GM12875 (cell line): ENCODE measurements around the gene SLC39A11.

Experiments used
- H3K4me3 ChIP-seq: one replicate; pipeline ENCODE4 v1.5.1; 2011; ENCODE audit warnings: low read depth, low read length, control low read depth
- TF ChIP-seq, protein P1 (sequence below): IDR thresholded peaks from 2 replicates; pipeline ENCODE4 v1.5.1; 2011; ENCODE audit warnings: low read depth, mild to moderate bottlenecking, control low read depth, inconsistent platforms, low read length, moderate library complexity, borderline replicate concordance; ENCODE audit not compliant: insufficient read depth

The SLC39A11 gene

DNA sequence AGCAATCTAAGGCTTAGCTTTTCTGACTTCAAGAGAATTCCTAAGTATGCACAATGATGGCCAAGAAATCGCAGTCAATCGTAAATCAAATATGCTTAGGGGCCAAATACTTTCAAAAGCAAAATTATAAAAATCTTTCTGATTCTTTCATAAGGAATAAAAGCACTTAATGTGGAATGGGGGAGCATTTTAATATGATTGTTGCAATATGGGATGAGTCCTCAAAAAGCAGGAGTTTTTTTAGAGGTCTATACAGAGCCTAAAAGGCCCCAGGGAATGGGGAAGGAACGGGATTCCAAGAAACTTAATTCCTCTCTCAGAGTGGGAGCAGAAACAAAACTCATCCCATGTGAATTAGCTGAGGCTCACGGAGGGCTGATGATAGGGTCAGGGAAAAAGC lies 14.7 kb upstream of the SLC39A11 start:
- TF ChIP-seq, protein P1, sequence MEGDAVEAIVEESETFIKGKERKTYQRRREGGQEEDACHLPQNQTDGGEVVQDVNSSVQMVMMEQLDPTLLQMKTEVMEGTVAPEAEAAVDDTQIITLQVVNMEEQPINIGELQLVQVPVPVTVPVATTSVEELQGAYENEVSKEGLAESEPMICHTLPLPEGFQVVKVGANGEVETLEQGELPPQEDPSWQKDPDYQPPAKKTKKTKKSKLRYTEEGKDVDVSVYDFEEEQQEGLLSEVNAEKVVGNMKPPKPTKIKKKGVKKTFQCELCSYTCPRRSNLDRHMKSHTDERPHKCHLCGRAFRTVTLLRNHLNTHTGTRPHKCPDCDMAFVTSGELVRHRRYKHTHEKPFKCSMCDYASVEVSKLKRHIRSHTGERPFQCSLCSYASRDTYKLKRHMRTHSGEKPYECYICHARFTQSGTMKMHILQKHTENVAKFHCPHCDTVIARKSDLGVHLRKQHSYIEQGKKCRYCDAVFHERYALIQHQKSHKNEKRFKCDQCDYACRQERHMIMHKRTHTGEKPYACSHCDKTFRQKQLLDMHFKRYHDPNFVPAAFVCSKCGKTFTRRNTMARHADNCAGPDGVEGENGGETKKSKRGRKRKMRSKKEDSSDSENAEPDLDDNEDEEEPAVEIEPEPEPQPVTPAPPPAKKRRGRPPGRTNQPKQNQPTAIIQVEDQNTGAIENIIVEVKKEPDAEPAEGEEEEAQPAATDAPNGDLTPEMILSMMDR = no peak
- no peak overlapping the region for H3K4me3 ChIP-seq

DNA sequence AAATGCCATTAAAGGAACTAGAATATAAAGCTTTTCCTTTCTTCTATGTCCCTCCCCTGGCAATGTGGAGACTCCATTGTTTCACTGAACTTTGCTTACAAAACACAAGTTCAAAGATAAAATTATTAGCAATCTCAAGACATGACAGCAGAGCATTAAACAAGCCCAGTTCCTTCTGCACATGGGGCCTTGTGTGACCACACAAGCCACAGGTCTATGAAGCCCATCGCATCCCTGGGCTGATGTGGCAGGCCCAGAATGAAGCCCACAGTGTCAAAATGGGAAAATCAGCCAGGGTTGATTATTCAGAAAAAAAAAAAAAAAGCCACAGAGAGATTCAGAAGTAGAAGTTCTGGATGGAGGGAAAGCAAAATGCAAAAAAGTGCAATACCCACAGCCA lies 12.9 kb upstream of the SLC39A11 start:
- H3K4me3 ChIP-seq = no peak overlapping the region
- TF ChIP-seq, protein P1 = no peak

DNA sequence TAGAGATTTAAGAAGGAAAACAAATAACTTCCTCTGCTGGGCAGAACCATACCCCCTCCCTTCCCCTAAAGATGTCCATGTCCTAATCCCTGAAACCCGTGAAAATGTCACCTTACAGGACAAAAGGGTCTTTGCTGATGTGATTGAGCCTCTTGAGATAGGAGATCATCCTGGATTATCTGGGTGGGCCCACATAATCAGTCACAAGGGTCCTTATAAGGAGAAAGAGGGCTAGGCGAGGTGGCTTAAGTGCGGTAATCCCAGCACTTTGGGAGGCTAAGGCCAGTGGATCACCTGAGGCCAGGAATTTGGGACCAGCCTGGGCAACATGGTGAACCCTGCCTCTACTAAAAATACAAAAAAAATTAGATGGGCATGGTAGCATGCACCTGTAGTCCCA lies 12.0 kb upstream of the SLC39A11 start:
- H3K4me3 ChIP-seq = no peak overlapping the region
- TF ChIP-seq, protein P1 = no peak

DNA sequence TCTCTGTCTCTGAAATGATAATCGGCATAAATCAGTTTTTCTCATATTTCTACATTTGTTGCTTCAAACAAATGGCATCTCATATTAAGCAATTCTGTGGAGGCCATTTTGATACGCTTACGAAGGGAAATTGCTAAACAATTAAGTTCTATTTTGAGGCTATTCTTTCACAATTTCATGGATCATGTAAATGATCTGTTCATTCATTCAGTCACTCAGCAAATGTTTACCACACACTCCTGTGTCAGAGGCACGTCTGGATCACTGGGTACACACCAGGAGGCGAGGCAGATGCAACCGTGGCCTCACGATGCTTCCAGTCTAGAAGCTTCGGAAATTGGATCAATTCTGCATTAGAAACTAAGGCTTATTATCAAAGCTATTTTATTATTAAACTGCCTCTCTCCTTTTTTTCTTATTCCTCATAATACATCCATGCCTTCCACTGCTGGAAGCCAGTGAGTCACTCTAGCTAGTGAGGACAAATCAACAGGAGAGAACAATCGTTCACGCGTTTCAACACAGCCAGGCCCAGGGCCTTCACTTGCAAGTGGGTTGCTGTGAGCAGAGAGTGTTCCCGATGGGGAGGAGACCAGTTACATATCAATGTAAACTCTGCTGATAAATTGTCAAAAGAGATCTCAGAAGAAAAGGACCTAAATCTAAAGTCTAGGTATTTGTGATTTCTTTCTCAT lies 11.3 kb upstream of the SLC39A11 start:
- TF ChIP-seq, protein P1 = no peak
- no peak overlapping the region for H3K4me3 ChIP-seq

DNA sequence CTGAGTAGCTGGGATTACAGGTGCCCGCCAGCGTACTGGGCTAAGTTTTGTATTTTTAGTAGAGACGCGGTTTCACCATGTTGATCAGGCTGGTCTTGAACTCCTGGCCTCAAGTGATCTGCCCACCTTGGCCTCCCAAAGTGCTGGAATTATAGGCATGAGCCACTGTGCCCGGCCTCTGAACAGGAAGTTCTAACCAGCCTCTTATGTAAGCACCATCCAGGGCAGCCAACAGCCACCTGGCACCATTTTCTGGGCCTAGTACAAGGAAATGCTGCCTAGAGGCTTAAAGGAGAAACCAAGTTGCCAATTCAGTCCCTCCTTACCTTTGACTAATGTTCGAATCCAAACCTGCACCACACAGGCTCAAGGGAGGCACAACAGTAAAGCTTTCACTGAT lies 8.5 kb upstream of the SLC39A11 start:
- TF ChIP-seq, protein P1 = no peak
- no peak overlapping the region for H3K4me3 ChIP-seq

DNA sequence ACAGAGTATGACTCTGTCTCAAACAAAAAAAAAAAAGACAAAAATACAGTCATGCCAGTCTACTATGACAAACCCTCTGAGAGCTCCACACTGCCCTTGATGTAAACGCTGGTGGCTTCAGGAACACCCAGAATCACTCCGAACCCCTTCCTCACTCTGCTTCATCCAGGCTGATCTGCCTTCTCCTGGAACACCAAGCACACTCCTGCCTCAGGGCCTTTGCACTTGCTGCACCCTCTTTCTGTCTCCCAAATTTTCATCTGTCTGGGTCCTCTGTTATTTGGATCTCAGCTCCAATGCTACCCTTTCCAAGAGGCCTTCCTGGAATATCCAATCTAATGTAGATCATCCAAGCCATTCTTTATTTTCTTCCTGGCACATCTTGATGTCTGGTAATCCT lies 7.9 kb upstream of the SLC39A11 start:
- TF ChIP-seq, protein P1 = no peak
- no peak overlapping the region for H3K4me3 ChIP-seq

DNA sequence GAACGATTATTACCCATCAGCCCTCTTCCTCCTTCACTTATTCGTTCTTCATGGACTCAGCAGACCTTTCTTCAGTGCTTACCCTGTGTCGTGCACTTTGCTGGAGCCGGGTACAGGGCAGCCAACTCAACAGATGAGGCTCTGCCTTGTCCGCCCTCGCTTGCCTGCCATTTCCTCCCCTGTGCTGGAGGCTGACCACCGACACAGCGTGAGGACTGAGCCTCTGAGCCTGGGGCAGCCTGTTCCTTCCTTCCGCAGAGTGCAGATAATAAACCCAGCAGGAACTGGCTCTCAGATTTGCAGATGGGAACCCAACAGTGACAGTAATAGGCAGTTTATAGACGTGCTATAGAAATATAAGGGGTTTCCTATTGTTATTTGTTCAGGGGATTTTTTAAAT lies 7.0 kb upstream of the SLC39A11 start:
- no peak overlapping the region for H3K4me3 ChIP-seq
- TF ChIP-seq, protein P1 = no peak
